Neural cell (in vitro differentiated cells): ENCODE results near the gene SCGB3A1. TPM values are rescaled to one million over a fixed set of nuclear protein-coding genes. Genes with fewer than 3 reads are reported as not detected.

Experiments
- H2AFZ ChIP-seq: fragments of 200-600, 300-800 bp; sonication (generic), shearing (Covaris generic); 2 replicates; pipeline ENCODE4 v1.6.0; 2014; ENCODE audit warnings: low read depth, mild to moderate bottlenecking, antibody characterized with exemption, low read length, moderate library complexity
- H3F3A ChIP-seq: fragments of 200-600 bp; shearing (Covaris generic); 2 replicates; pipeline ENCODE4 v1.6.1; 2016; ENCODE audit warnings: mild to moderate bottlenecking, moderate library complexity, mixed read lengths, antibody characterized with exemption, low read length; ENCODE audit not compliant: insufficient read depth, poor library complexity, severe bottlenecking
- H3K27ac ChIP-seq: fragments of 200-600, 300-800 bp; sonication (generic), shearing (Covaris generic); 2 replicates; pipeline ENCODE4 v1.5.1; 2014; ENCODE audit warnings: mild to moderate bottlenecking, low read length, moderate library complexity
- H3K27me3 ChIP-seq: fragments of 300-800, 200-600 bp; sonication (generic), shearing (Covaris generic); 2 replicates; pipeline ENCODE4 v1.6.0; 2014; ENCODE audit warnings: mild to moderate bottlenecking, low read depth, low read length, moderate library complexity; ENCODE audit not compliant: insufficient read depth
- H3K36me3 ChIP-seq: fragments of 300-800, 200-600 bp; sonication (generic), shearing (Covaris generic); 2 replicates; pipeline ENCODE4 v1.5.1; 2014; ENCODE audit warnings: mild to moderate bottlenecking, antibody characterized with exemption, low read length, moderate library complexity; ENCODE audit not compliant: insufficient read depth
- H3K4me2 ChIP-seq: fragments of 300-800, 200-600 bp; sonication (generic), shearing (Covaris generic); 2 replicates; pipeline ENCODE4 v1.6.0; 2014; ENCODE audit warnings: mild to moderate bottlenecking, low read length
- H3K4me3 ChIP-seq: fragments of 300-800, 200-600 bp; sonication (generic), shearing (Covaris generic); 2 replicates; pipeline ENCODE4 v1.5.1; 2014; ENCODE audit warnings: mild to moderate bottlenecking, low read length, moderate library complexity
- H3K79me2 ChIP-seq: fragments of 200-600 bp; shearing (Covaris generic); replicated peaks from 2 replicates; pipeline ENCODE4 v1.6.0; 2014; ENCODE audit warnings: mild to moderate bottlenecking, low read length, moderate library complexity; ENCODE audit not compliant: insufficient read depth
- H3K9ac ChIP-seq: fragments of 300-800, 200-600 bp; sonication (generic), shearing (Covaris generic); 2 replicates; pipeline ENCODE4 v1.6.1; 2016; ENCODE audit warnings: mild to moderate bottlenecking, low read length, mixed read lengths
- H3K9me2 ChIP-seq: fragments of 200-600 bp; shearing (Covaris generic); 2 replicates; pipeline ENCODE4 v1.6.1; 2016; ENCODE audit warnings: mild to moderate bottlenecking, low read length, mixed read lengths; ENCODE audit not compliant: insufficient read depth
- H3K9me3 ChIP-seq: fragments of 200-600, 300-800 bp; sonication (generic), shearing (Covaris generic); 2 replicates; pipeline ENCODE4 v1.6.1; 2016; ENCODE audit warnings: mild to moderate bottlenecking, mixed run types, low read length, moderate library complexity, mixed read lengths
- H4K20me1 ChIP-seq: fragments of 200-600 bp; shearing (Covaris generic); 2 replicates; pipeline ENCODE4 v1.6.1; 2016; ENCODE audit warnings: mild to moderate bottlenecking, mixed run types; ENCODE audit not compliant: insufficient read depth
- EP300 ChIP-seq: fragments of 450-650 bp; conservative IDR thresholded peaks from 2 replicates; pipeline ENCODE4 v1.6.1; 2014; ENCODE audit warnings: antibody characterized with exemption, mild to moderate bottlenecking, moderate library complexity; ENCODE audit not compliant: poor library complexity, severe bottlenecking
- MXI1 ChIP-seq: fragments of 450-650 bp; conservative IDR thresholded peaks from 2 replicates; pipeline ENCODE4 v1.6.1; 2014; ENCODE audit warnings: antibody characterized with exemption, mild to moderate bottlenecking; ENCODE audit not compliant: poor library complexity, severe bottlenecking
- POLR2AphosphoS5 ChIP-seq: IDR thresholded peaks from 2 replicates; pipeline ENCODE4 v1.6.1; 2012
- SMC3 ChIP-seq: fragments of 450-650 bp; conservative IDR thresholded peaks from 2 replicates; pipeline ENCODE4 v1.6.1; 2014; ENCODE audit warnings: antibody characterized with exemption, mild to moderate bottlenecking, moderate library complexity; ENCODE audit not compliant: poor library complexity
- TAF1 ChIP-seq: IDR thresholded peaks from 2 replicates; pipeline ENCODE4 v1.6.1; 2012; ENCODE audit warnings: low read depth
- polyA plus RNA-seq: library from polyadenylated mRNA; depleted of rRNA; stranded (reverse); fragments of >200 nt; gene quantifications from 2 replicates; pipeline ENCODE4 v1.2.3, GENCODE V29; 2014
- TF ChIP-seq, protein P1 (sequence below): fragments of 450-650 bp; IDR thresholded peaks from 2 replicates; pipeline ENCODE4 v1.5.1; 2014; ENCODE audit warnings: antibody characterized with exemption, mild to moderate bottlenecking, moderate library complexity; ENCODE audit not compliant: poor library complexity, severe bottlenecking
- TF ChIP-seq, protein P2 (sequence below): IDR thresholded peaks from 2 replicates; pipeline ENCODE4 v1.6.1; 2012; ENCODE audit warnings: borderline replicate concordance

SCGB3A1 gene
- polyA plus RNA-seq, 1 donor from 2014 or later, result not detected

DNA sequence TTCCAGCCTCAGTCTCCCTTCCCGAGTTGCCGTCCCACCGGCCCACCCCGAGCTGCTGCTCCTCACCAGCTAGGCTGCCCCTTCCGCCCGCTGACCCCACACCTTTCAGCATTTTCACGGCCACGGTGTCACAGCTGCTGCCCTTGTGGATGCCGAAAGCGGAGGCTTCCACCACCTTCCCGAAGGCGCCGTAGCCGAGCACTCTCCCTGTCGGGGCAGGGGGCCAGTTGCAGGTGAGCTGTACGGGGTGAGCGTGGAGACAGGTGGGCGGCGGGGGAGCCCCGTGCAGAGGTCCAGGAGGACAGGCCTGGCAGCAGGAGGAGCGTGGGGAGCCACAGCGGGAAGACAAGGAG, 28.2 kb upstream of the SCGB3A1 start:
- Histone ChIP-seq H3F3A (no peaks in the 10 kb centered on the region), H3K27me3 (peaks cover 3% of the 10 kb centered on the region), H3K27ac (no peak overlapping the region), H4K20me1 (no peaks in the 10 kb centered on the region), H3K9me2 (no peaks in the 10 kb centered on the region), H2AFZ (no peak overlapping the region), H3K9me3 (no peaks in the 10 kb centered on the region), H3K79me2 (no peaks in the 10 kb centered on the region), H3K36me3 (no peaks in the 10 kb centered on the region), H3K4me3 (peak overlapping the region; percentile 72), H3K4me2 (no peak overlapping the region), H3K9ac (no peak overlapping the region)
- TF ChIP-seq POLR2AphosphoS5, result no peak
- TF ChIP-seq, protein P1, sequence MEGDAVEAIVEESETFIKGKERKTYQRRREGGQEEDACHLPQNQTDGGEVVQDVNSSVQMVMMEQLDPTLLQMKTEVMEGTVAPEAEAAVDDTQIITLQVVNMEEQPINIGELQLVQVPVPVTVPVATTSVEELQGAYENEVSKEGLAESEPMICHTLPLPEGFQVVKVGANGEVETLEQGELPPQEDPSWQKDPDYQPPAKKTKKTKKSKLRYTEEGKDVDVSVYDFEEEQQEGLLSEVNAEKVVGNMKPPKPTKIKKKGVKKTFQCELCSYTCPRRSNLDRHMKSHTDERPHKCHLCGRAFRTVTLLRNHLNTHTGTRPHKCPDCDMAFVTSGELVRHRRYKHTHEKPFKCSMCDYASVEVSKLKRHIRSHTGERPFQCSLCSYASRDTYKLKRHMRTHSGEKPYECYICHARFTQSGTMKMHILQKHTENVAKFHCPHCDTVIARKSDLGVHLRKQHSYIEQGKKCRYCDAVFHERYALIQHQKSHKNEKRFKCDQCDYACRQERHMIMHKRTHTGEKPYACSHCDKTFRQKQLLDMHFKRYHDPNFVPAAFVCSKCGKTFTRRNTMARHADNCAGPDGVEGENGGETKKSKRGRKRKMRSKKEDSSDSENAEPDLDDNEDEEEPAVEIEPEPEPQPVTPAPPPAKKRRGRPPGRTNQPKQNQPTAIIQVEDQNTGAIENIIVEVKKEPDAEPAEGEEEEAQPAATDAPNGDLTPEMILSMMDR, result no peak

DNA sequence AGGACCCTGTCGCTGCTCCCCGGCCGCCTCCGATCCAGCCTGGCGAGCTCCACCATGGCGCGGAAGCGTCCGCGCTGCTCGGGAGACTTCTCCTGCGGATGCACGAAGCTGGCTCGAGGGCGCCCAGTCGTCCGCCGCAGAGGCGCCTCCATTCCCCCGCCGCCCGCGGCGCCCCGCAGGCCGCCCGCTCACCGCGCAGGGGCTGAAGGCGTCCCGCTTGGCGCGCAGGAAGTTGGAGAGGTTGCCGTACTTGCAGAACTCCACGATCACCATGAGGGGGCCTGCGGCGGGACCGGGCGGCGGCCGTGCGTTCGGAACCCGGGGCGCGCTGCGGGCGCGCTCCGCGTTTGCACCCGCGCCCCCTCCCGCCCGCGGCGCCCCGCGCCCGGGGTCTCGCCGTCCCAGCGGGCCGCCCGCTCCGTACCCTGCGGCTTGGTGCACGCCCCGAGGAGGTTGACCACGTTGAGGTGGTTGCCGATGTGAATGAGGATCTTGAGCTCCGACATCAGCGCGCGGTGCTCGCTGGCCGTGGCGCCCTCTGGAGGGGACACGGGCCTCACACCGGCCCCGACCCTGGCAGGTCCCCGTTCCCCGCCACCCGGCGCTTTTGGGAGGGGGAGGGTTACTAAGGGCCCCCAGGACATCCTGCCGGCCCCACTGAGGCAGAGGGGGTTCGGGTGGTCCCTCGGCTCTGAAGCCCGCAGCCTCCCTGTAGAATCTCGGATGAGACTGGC, 27.7 kb upstream of the SCGB3A1 start:
- peak overlapping the region; percentile 51 for H3K4me2 ChIP-seq
- H3K9me2 ChIP-seq, result no peaks in the 10 kb centered on the region
- no peak overlapping the region for H3K27ac ChIP-seq
- no peaks in the 10 kb centered on the region for H3K79me2 ChIP-seq
- no peaks in the 10 kb centered on the region for H3K9me3 ChIP-seq
- no peaks in the 10 kb centered on the region for H3F3A ChIP-seq
- peak overlapping the region; percentile 38 for H3K9ac ChIP-seq
- H3K4me3 ChIP-seq, result peak overlapping the region; percentile 72
- H3K36me3 ChIP-seq, result no peaks in the 10 kb centered on the region
- H2AFZ ChIP-seq, result no peak overlapping the region
- H4K20me1 ChIP-seq, result no peaks in the 10 kb centered on the region
- peaks cover 3% of the 10 kb centered on the region for H3K27me3 ChIP-seq
- TF ChIP-seq MXI1 (no peak), TAF1 (no peak), EP300 (peak; percentile 21), POLR2AphosphoS5 (no peak), SMC3 (peak; percentile 56)
- TF ChIP-seq, protein P2, sequence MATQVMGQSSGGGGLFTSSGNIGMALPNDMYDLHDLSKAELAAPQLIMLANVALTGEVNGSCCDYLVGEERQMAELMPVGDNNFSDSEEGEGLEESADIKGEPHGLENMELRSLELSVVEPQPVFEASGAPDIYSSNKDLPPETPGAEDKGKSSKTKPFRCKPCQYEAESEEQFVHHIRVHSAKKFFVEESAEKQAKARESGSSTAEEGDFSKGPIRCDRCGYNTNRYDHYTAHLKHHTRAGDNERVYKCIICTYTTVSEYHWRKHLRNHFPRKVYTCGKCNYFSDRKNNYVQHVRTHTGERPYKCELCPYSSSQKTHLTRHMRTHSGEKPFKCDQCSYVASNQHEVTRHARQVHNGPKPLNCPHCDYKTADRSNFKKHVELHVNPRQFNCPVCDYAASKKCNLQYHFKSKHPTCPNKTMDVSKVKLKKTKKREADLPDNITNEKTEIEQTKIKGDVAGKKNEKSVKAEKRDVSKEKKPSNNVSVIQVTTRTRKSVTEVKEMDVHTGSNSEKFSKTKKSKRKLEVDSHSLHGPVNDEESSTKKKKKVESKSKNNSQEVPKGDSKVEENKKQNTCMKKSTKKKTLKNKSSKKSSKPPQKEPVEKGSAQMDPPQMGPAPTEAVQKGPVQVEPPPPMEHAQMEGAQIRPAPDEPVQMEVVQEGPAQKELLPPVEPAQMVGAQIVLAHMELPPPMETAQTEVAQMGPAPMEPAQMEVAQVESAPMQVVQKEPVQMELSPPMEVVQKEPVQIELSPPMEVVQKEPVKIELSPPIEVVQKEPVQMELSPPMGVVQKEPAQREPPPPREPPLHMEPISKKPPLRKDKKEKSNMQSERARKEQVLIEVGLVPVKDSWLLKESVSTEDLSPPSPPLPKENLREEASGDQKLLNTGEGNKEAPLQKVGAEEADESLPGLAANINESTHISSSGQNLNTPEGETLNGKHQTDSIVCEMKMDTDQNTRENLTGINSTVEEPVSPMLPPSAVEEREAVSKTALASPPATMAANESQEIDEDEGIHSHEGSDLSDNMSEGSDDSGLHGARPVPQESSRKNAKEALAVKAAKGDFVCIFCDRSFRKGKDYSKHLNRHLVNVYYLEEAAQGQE, result no peak
- TF ChIP-seq, protein P1, result peak; percentile 81
